Muscle layer of duodenum (tissue), 2 donors: ENCODE results near the gene FSTL5.

Experiments used
- H3K27ac ChIP-seq: one replicate; pipeline ENCODE4 v1.7.0; 2013; ENCODE audit warnings: mild to moderate bottlenecking, low read length
- H3K27me3 ChIP-seq: one replicate; pipeline ENCODE4 v1.7.0; 2013; ENCODE audit warnings: low read depth, mild to moderate bottlenecking, control low read depth, low read length
- H3K36me3 ChIP-seq, 2 donors: one replicate each; pipeline ENCODE4 v1.7.0; 2013; ENCODE audit warnings: low read length in 2 of 2, control low read depth in 1 of 2, mild to moderate bottlenecking in 1 of 2; ENCODE audit not compliant: insufficient read depth in 2 of 2, control insufficient read depth in 1 of 2
- H3K4me1 ChIP-seq, 2 donors: one replicate each; pipeline ENCODE4 v1.7.0; 2013; ENCODE audit warnings: low read length in 2 of 2, mild to moderate bottlenecking in 2 of 2, control low read depth in 1 of 2, moderate library complexity in 1 of 2; ENCODE audit not compliant: insufficient read depth in 2 of 2, control insufficient read depth in 1 of 2
- H3K4me3 ChIP-seq, 2 donors: one replicate each; pipeline ENCODE4 v1.7.0; 2013; ENCODE audit warnings: low read length in 2 of 2, low read depth in 1 of 2, mild to moderate bottlenecking in 1 of 2
- H3K9me3 ChIP-seq, 2 donors: one replicate each; pipeline ENCODE4 v1.7.0; 2013; ENCODE audit warnings: low read length in 2 of 2, control low read depth in 1 of 2, mild to moderate bottlenecking in 1 of 2; ENCODE audit not compliant: control insufficient read depth in 1 of 2
- donor health status: healthy.

Gene FSTL5

DNA sequence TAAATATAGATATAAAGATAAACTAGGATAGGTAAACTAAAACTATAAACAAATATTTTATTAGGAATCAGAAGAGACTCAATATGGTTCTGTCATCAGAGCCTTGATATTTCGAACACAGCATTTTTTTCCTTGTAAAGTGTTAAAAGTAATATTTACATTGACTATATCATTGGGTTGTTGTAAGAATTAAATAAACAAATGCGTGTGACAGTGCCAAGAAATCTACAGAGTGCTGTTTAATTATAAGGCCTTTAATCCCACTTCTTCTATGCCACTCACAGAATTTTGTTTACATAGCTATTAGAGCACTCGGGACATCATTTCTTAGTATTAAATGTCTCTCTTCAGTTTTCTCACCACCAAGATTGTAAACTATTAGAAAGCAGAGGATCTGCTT lies 807.4 kb downstream of the FSTL5 start:
- Histone ChIP-seq H3K36me3 (no peaks in the 10 kb centered on the region), H3K27ac (no peak overlapping the region), H3K4me1 (no peaks in the 10 kb centered on the region), H3K9me3 (no peaks in the 10 kb centered on the region), H3K4me3 (no peak overlapping the region), H3K27me3 (no peaks in the 10 kb centered on the region)

DNA sequence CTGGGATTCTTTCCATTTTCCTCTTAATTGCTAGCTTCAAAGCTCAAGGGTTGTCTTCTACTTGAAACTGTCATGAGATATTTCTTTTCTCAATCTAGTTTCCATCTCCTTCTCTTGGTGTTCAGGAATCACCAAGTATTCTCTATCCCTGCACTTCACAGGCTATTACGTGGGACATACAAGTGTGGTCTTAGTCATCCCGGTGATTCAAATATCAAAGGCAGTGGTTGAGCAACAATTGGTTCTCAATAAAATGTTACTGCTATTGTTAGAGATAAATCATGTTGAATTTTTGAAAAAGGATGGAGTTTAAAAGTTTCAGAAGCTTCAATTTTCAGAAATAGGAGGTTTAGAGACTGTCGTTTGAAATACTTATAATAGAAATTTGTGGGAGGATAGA lies 812.9 kb downstream of the FSTL5 start:
- H3K4me3 ChIP-seq: no peak overlapping the region
- H3K4me1 ChIP-seq: no peaks in the 10 kb centered on the region
- no peaks in the 10 kb centered on the region for H3K36me3 ChIP-seq
- H3K27me3 ChIP-seq: no peaks in the 10 kb centered on the region
- no peaks in the 10 kb centered on the region for H3K9me3 ChIP-seq
- no peak overlapping the region for H3K27ac ChIP-seq

DNA sequence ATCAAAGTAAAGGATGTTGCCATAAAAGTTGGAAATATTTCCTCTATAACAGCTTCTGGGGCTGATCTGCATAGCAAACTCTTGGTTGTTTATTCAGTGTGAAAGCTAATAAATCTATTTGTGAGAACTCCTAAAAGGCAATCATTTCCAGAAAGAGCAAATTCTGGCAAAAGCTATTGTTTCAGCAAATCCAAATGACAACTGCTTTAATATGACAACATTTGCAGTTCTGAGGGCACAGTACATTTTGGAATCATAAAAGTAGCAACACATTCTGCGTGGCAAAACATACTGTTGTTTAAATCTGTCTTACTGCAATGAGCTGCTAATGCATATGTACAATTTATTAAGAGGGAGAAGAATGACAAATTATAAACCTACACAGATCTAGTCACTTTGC lies 818.1 kb downstream of the FSTL5 start:
- Histone ChIP-seq H3K27ac (no peak overlapping the region), H3K36me3 (no peaks in the 10 kb centered on the region), H3K4me1 (no peaks in the 10 kb centered on the region), H3K9me3 (no peaks in the 10 kb centered on the region), H3K4me3 (no peak overlapping the region), H3K27me3 (no peaks in the 10 kb centered on the region)

DNA sequence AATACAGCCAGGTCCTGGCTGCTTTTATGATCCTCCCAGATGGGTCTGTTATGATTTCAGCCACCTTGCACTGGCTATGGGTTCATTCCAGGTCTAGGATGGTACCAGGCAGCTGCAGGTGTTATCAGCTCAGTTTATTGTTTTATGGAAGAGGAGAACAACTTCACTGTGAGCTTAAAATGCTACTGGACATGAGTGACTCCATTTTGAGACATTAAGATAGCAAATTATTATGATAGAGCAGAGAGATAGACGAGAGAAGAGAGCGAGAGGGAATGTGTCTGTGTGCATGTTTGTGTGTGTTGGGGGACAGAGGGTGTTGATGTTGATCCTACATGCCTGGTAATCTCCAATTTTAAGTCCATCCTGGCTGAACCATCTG lies 820.2 kb downstream of the FSTL5 start:
- no peak overlapping the region for H3K27ac ChIP-seq
- H3K36me3 ChIP-seq: no peaks in the 10 kb centered on the region
- H3K9me3 ChIP-seq: no peaks in the 10 kb centered on the region
- H3K4me3 ChIP-seq: no peak overlapping the region
- no peaks in the 10 kb centered on the region for H3K27me3 ChIP-seq
- H3K4me1 ChIP-seq: no peaks in the 10 kb centered on the region

DNA sequence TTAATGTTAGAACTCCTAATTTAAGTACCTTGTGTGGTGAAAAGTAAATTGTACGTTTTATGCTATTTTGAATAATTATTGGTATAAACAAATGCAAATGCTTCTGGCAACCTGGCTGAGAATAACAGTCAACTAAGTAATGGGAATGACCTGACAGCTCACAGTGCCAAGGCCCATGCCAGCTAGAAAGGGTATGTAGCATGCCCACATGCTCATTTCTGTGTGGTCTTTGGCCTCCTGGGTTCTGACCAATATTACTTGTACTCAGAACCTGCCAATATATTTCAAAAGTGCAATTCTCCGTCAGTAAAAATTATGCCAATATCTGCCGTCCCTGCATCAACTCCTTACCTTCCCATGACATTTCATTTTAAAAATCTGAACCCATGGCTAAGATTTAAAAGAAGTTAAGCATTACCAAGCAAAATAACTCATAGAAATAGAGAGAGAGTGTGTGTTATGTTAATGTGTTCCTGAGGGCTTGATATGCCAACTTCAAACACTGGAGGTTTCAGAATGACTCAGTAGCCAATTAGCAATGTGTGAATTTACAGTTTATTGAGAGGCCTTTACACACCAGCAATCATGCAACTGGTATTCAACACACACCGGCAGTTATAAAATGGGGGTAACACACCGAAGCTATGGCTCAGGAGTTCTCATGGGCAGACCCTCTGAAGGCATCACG lies 820.8 kb downstream of the FSTL5 start:
- Histone ChIP-seq H3K36me3 (no peaks in the 10 kb centered on the region), H3K4me3 (no peak overlapping the region), H3K9me3 (no peaks in the 10 kb centered on the region), H3K27me3 (no peaks in the 10 kb centered on the region), H3K27ac (no peak overlapping the region), H3K4me1 (no peaks in the 10 kb centered on the region)

DNA sequence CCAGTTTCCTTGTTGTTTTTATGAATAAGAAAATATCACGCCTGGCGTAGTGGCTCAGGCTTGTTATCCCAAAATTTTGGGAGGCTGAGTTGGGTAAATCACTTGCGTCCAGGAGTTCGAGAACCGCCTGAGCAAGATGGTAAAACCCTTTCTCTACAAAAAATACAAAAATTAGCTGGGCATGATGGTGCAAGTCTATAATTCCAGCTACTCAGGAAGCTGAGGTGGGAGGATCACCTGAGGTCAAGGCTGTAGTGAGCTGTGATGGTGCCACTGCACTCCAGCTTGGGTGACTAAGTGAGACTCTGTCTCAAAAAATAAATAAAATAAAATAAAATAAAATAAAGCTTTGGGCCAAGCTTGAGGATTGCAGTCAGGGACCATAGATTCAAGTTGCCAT lies 827.2 kb downstream of the FSTL5 start:
- Histone ChIP-seq H3K36me3 (no peaks in the 10 kb centered on the region), H3K9me3 (no peaks in the 10 kb centered on the region), H3K27me3 (no peaks in the 10 kb centered on the region), H3K4me1 (no peaks in the 10 kb centered on the region), H3K4me3 (no peak overlapping the region), H3K27ac (no peak overlapping the region)

DNA sequence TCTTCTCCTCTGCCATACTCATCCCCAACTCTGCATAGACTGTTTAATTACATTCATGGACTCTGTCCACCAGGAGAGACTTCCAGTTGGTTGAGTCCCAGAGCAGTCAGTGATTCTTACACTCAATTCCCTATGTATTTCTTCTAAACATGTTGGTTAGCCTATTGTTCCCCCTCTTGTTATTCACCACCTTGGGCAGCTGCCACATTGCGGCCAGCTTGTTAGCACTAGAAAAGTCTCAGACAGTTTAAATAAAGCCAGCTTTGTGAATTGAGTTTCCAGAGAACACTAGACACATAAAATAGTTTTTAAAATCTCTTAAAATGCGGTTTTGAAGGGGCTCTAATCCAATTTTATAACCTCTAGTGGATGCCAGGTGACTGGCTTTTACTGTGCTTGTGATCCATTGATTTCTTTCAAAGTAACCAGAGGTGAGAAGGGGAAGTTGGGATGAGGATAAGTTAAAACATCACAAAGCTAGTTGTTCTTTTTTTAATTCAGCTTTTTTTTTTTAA lies 827.7 kb downstream of the FSTL5 start:
- no peaks in the 10 kb centered on the region for H3K36me3 ChIP-seq
- no peak overlapping the region for H3K4me3 ChIP-seq
- no peaks in the 10 kb centered on the region for H3K27me3 ChIP-seq
- H3K27ac ChIP-seq: no peak overlapping the region
- no peaks in the 10 kb centered on the region for H3K9me3 ChIP-seq
- H3K4me1 ChIP-seq: no peaks in the 10 kb centered on the region
